ENCODE results near the gene PAX5. TPM values are rescaled to one million over a fixed set of nuclear protein-coding genes. Genes with fewer than 3 reads are reported as not detected.

PAX5 gene
- total and polyA plus RNA-seq, 2 of the 13 experiments (the other 11 are each of a cell fraction or from before 2014, with no cell fraction given) = not detected

DNA sequence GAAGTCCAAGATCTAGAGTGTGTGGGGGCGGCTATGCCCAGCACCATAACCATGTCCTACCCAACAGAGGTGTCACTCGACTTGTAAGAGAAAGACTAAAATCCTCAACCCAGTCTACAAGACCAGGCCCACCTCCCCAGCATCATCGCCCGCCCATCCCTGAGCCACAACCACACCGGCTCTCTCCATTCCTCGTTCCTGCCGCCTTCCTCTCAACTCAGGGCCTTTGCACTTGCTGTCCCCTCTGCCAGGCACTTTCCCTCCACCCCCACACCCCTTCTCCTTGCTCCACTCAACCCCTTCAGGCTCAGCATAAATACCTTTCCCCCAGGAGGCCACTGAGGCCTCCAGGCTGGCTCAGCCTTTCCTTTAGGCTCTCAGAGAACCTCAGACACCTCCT is 69.3 kb downstream of the PAX5 start (continued):
- TF ChIP-seq, protein P1, sequence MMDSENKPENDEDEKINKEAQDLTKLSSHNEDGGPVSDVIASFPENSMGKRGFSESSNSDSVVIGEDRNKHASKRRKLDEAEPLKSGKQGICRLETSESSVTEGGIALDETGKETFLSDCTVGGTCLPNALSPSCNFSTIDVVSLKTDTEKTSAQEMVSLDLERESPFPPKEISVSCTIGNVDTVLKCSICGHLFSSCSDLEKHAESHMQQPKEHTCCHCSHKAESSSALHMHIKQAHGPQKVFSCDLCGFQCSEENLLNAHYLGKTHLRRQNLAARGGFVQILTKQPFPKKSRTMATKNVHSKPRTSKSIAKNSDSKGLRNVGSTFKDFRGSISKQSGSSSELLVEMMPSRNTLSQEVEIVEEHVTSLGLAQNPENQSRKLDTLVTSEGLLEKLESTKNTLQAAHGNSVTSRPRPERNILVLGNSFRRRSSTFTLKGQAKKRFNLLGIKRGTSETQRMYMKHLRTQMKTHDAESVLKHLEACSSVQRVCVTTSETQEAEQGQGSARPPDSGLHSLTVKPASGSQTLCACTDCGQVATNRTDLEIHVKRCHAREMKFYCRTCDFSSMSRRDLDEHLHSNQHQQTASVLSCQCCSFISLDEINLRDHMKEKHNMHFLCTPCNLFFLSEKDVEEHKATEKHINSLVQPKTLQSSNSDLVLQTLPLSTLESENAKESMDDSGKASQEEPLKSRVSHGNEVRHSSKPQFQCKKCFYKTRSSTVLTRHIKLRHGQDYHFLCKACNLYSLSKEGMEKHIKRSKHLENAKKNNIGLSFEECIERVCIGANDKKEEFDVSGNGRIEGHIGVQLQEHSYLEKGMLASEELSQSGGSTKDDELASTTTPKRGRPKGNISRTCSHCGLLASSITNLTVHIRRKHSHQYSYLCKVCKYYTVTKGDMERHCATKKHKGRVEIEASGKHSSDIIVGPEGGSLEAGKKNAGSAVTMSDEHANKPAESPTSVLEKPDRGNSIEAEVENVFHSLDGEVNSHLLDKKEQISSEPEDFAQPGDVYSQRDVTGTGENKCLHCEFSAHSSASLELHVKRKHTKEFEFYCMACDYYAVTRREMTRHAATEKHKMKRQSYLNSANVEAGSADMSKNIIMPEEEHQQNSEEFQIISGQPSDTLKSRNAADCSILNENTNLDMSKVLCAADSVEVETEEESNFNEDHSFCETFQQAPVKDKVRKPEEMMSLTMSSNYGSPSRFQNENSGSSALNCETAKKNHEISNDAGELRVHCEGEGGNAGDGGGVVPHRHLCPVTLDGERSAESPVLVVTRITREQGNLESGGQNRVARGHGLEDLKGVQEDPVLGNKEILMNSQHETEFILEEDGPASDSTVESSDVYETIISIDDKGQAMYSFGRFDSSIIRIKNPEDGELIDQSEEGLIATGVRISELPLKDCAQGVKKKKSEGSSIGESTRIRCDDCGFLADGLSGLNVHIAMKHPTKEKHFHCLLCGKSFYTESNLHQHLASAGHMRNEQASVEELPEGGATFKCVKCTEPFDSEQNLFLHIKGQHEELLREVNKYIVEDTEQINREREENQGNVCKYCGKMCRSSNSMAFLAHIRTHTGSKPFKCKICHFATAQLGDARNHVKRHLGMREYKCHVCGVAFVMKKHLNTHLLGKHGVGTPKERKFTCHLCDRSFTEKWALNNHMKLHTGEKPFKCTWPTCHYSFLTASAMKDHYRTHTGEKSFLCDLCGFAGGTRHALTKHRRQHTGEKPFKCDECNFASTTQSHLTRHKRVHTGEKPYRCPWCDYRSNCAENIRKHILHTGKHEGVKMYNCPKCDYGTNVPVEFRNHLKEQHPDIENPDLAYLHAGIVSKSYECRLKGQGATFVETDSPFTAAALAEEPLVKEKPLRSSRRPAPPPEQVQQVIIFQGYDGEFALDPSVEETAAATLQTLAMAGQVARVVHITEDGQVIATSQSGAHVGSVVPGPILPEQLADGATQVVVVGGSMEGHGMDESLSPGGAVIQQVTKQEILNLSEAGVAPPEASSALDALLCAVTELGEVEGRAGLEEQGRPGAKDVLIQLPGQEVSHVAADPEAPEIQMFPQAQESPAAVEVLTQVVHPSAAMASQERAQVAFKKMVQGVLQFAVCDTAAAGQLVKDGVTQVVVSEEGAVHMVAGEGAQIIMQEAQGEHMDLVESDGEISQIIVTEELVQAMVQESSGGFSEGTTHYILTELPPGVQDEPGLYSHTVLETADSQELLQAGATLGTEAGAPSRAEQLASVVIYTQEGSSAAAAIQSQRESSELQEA (CRISPR knock-in tag; IDR thresholded peaks at IDR 0.05; ENCODE audit: not compliant biosample characterization) = no peak
- TF ChIP-seq ZNF720 (CRISPR knock-in tag; IDR thresholded peaks at IDR 0.05) (no peak), PCBP1 (IDR thresholded peaks at IDR 0.05; ENCODE audit: borderline replicate concordance, low read depth, low read length) (no peak), PHF21A (CRISPR knock-in tag; IDR thresholded peaks at IDR 0.05) (no peak), KDM5B (CRISPR knock-in tag; IDR thresholded peaks at IDR 0.05; ENCODE audit: borderline replicate concordance) (no peak)

DNA sequence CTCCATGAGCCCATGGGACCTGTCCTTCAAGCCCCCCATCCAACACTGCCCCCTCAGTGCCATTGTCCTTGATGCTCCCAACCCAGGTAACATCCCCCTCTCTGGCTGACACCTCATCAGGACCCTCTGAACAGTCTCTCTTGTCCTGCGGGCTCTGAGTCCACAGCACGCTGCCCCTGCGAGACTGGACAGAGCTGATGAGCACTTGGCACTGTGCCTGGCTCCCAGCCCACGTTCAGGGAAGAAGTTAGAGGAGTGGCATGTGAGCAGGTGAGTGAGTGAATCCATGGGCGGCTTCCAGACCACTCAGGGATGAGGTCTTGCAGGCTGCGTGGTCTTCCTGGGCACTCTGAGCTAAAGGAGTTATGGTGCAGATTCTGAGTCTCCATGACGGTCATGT is 70.7 kb downstream of the PAX5 start:
- CTCF ChIA-PET (ENCODE audit: low intra/inter-chr PET ratio, low total read pairs) = no interaction called here
- ATAC-seq (no peak), DNase-seq (ENCODE audit: low spot score) (no peak), FAIRE-seq (no peak)
- no peaks in the 10 kb centered on the region for H4K20me1 ChIP-seq (ENCODE audit: insufficient read depth, low read length)
- POLR2A ChIA-PET = no interaction called here
- 35% methylated on average over 7 of the region's 7 CpGs for WGBS (ENCODE audit: low lambda C conversion rate)
- peaks cover 0 to 12% of the 10 kb centered on the region in 2 experiments; a peak in 3 of 5 replicates for H3K27me3 ChIP-seq (ENCODE audit: control insufficient read depth in 1 of 2, insufficient read depth in 2 of 2, low read length in 2 of 2)
- no peak overlapping the region for H3K9ac ChIP-seq (ENCODE audit: insufficient read depth, low read depth, low read length)
- H3K9me3 ChIP-seq (ENCODE audit: low read length) = no peaks in the 10 kb centered on the region
- no peak overlapping the region for H2AFZ ChIP-seq (ENCODE audit: low read length)
- H3K27ac ChIP-seq (ENCODE audit: extremely low read length, insufficient read depth, low read length) = no peak overlapping the region
- no peaks in the 10 kb centered on the region for H3K36me3 ChIP-seq (replicated peaks in 1 of 2; ENCODE audit: control insufficient read depth in 1 of 2, insufficient read depth in 2 of 2, low read length in 2 of 2)
- intact Hi-C loops (cut with micrococcal nuclease; ENCODE audit: unreplicated experiment) = no loop called here
- H3K4me3 ChIP-seq (replicated peaks in 1 of 3; ENCODE audit: insufficient read depth in 1 of 3, low read depth in 2 of 3, low read length in 3 of 3) = no peak overlapping the region
- no peak overlapping the region for H3K4me2 ChIP-seq (ENCODE audit: low read depth, low read length)
- no peaks in the 10 kb centered on the region for H3K79me2 ChIP-seq (ENCODE audit: insufficient read depth, low read length)
- H3K4me1 ChIP-seq (ENCODE audit: insufficient read depth, low read length) = peaks cover under 1% of the 10 kb centered on the region; the same call in 1 of the 2 replicates
- BruUV-seq (replicated peaks) = no TSS peak
- in situ Hi-C loops (cut with HindIII; ENCODE audit: extremely low pct_ligation_motif_present, low pct_unique_long_range_greater_than_20kb) = no loop called here
- TF ChIP-seq, protein P2, sequence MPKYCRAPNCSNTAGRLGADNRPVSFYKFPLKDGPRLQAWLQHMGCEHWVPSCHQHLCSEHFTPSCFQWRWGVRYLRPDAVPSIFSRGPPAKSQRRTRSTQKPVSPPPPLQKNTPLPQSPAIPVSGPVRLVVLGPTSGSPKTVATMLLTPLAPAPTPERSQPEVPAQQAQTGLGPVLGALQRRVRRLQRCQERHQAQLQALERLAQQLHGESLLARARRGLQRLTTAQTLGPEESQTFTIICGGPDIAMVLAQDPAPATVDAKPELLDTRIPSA (CRISPR knock-in tag; IDR thresholded peaks at IDR 0.05; ENCODE audit: borderline replicate concordance) = no peak
- TF ChIP-seq, protein P3, sequence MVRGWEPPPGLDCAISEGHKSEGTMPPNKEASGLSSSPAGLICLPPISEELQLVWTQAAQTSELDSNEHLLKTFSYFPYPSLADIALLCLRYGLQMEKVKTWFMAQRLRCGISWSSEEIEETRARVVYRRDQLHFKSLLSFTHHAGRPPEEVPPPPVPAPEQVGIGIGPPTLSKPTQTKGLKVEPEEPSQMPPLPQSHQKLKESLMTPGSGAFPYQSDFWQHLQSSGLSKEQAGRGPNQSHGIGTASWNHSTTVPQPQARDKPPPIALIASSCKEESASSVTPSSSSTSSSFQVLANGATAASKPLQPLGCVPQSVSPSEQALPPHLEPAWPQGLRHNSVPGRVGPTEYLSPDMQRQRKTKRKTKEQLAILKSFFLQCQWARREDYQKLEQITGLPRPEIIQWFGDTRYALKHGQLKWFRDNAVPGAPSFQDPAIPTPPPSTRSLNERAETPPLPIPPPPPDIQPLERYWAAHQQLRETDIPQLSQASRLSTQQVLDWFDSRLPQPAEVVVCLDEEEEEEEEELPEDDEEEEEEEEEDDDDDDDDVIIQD (CRISPR knock-in tag; IDR thresholded peaks at IDR 0.05; ENCODE audit: low read depth) = no peak
- TF ChIP-seq ZNF510 (CRISPR knock-in tag; IDR thresholded peaks at IDR 0.05; ENCODE audit: low read depth) (no peak), ZNF343 (CRISPR knock-in tag; IDR thresholded peaks at IDR 0.05) (no peak), CREM (IDR thresholded peaks at IDR 0.05) (no peak), CREM (CRISPR knock-in tag; IDR thresholded peaks at IDR 0.05) (no peak), ZNF282 (IDR thresholded peaks at IDR 0.05; ENCODE audit: partially characterized antibody) (no peak), ETV6 (CRISPR knock-in tag; conservative IDR thresholded peaks at IDR 0.05) (no peak), SALL1 (CRISPR knock-in tag; IDR thresholded peaks at IDR 0.05) (no peak)

Data from HepG2 (cell line).